Hematopoietic multipotent progenitor cell treated with erythropoietin and hydrocortisone succinate and interleukin-3 and kit ligand, for 6 days (in vitro differentiated cells): Measurements from ENCODE around the gene TVP23A.
"Not testable (repeated sequence)": the region's sequence is repeated elsewhere in the genome, so short reads cannot be mapped to it uniquely, and the experiment has no call there.

Source experiments
- DNase-seq: peaks from one replicate; pipeline ENCODE4 v3.0.0-alpha.2; 2015

Gene TVP23A

GRCh38 chr16:10791048-10791447 lies 27.5 kb downstream of the TVP23A start:
- DNase-seq = no peak

GRCh38 chr16:10788630-10789029 lies 30.0 kb downstream of the TVP23A start:
- DNase-seq = not testable (repeated sequence)

- DNase-seq = no peak
These were observed 31.3 kb downstream of the TVP23A start for GRCh38 chr16:10787304-10787703.

GRCh38 chr16:10782628-10783027 lies 36.0 kb downstream of the TVP23A start:
- DNase-seq = no peak

GRCh38 chr16:10780628-10781027 lies 38.0 kb downstream of the TVP23A start:
- DNase-seq = no peak

- DNase-seq = not testable (repeated sequence)
These were observed 38.7 kb downstream of the TVP23A start for GRCh38 chr16:10779908-10780307.

- DNase-seq = no peak
These were observed 41.2 kb downstream of the TVP23A start for GRCh38 chr16:10777356-10777755.

- DNase-seq = not testable (repeated sequence)
These were observed 41.7 kb downstream of the TVP23A start for GRCh38 chr16:10776923-10777322.

- DNase-seq = no peak
These were observed 42.3 kb downstream of the TVP23A start for GRCh38 chr16:10776280-10776679.

- DNase-seq = peak; percentile 75
These were observed 47.7 kb downstream of the TVP23A start for GRCh38 chr16:10770907-10771306.

GRCh38 chr16:10769381-10769780 lies 49.2 kb downstream of the TVP23A start:
- no peak for DNase-seq

GRCh38 chr16:10767127-10767526 lies 51.5 kb downstream of the TVP23A start:
- no peak for DNase-seq

GRCh38 chr16:10765772-10766171 lies 52.8 kb downstream of the TVP23A start:
- DNase-seq = no peak

GRCh38 chr16:10763456-10763855 lies 55.1 kb downstream of the TVP23A start:
- DNase-seq = no peak

GRCh38 chr16:10762336-10763016 lies 56.1 kb downstream of the TVP23A start:
- no peak for DNase-seq

- DNase-seq = no peak
These were observed 57.2 kb downstream of the TVP23A start for GRCh38 chr16:10761373-10761772.

GRCh38 chr16:10760858-10761257 lies 57.7 kb downstream of the TVP23A start:
- DNase-seq = no peak

- DNase-seq = no peak
These were observed 62.0 kb downstream of the TVP23A start for GRCh38 chr16:10756574-10756973.

GRCh38 chr16:10754941-10755340 lies 63.7 kb downstream of the TVP23A start:
- no peak for DNase-seq

GRCh38 chr16:10753670-10754069 lies 64.9 kb downstream of the TVP23A start:
- DNase-seq = no peak

- peak; percentile 25 for DNase-seq
These were observed 65.6 kb downstream of the TVP23A start for GRCh38 chr16:10752843-10753523.

- DNase-seq = no peak
These were observed 67.3 kb downstream of the TVP23A start for GRCh38 chr16:10751291-10751697.

- no peak for DNase-seq
These were observed 67.8 kb downstream of the TVP23A start for GRCh38 chr16:10750793-10751192.

GRCh38 chr16:10745841-10746240 lies 72.8 kb downstream of the TVP23A start:
- no peak for DNase-seq
